Left cardiac atrium (tissue), 4 donors: ENCODE results near the gene DEPDC4. TPM values are rescaled to one million over a fixed set of nuclear protein-coding genes. Genes with fewer than 3 reads are reported as not detected.
A peak's percentile ranks its signal among the peaks of the same experiment; 100 is the strongest.
"Not testable (repeated sequence)": the region's sequence is repeated elsewhere in the genome, so short reads cannot be mapped to it uniquely, and the experiment has no call there.

Experiments used
- ATAC-seq, 2 donors: fragments of 200-7000 bp; cut with Tn5 transposase; one replicate each; pipeline ENCODE4 v1.9.1; 2020; ENCODE audit warnings: mild to moderate bottlenecking in 2 of 2, moderate library complexity in 2 of 2
- DNase-seq: peaks from one replicate; pipeline ENCODE4 v3.0.0-alpha.2; 2020
- intact Hi-C, 2 donors: fragments of 100-400 bp; cut with DNase I; formaldehyde crosslinking; loops; one replicate each; pipeline versions ENCODE4 v1.14.1 to v1.15.1; 2022 to 2023
- long read RNA-seq: library from polyadenylated mRNA; unstranded; transcript quantifications from one replicate; pipeline ENCODE4 v2.0.0, GENCODE V29; 2021
- total RNA-seq, 2 donors: library from RNA; stranded (reverse); fragmentation: NEBNext Ultra II Directional; extraction: Animal tissue kit (Norgen Biotek cat#: 25700); gene quantifications; one replicate each; pipeline ENCODE4 v1.2.1, GENCODE V29; 2021
- donor health status: DM: no; HTN: yes; CAD: no.
- donor health status: DM: no; HTN: yes; CAD: no; lungs with severe emphysema.
- donor health status: DM: yes; HTN: yes; CAD: no.
- donor health status: Dilated cardiomyopathy.

DEPDC4 gene
- under 1 TPM; 0.53 to 0.55 TPM for total RNA-seq
- long read RNA-seq, partial matches to known transcripts: 0 of 1 reads
- long read RNA-seq, other reads (novel, unspliced or antisense): 1 of 1 reads

- DNase-seq (peak; percentile 96), ATAC-seq (peak; percentile 97)
- intact Hi-C loops: no loop called here
Observed at GRCh38 chr12:100266835-100267602, at the start of gene DEPDC4, which contains the start of gene SCYL2. Gene DEPDC4 (minus strand): TSS chr12:100267079. CDS start chr12:100267076, 3 bp downstream. Gene SCYL2 (plus strand): TSS chr12:100267177. CDS start chr12:100282971, 15,794 bp downstream.

GRCh38 chr12:100311317-100311716 lies 44.4 kb upstream of the DEPDC4 start:
- ATAC-seq (no peak), DNase-seq (no peak)
- intact Hi-C loops: no loop called here

GRCh38 chr12:100308138-100308537 lies 41.3 kb upstream of the DEPDC4 start:
- ATAC-seq, DNase-seq, intact Hi-C loops: not testable (repeated sequence)

- ATAC-seq, intact Hi-C loops, DNase-seq: not testable (repeated sequence)
Observed at GRCh38 chr12:100304334-100304733, 37.5 kb upstream of the DEPDC4 start.

- intact Hi-C loops: no loop called here
Observed at GRCh38 chr12:100303831-100304230, 37.0 kb upstream of the DEPDC4 start.

GRCh38 chr12:100302081-100302480 lies 35.2 kb upstream of the DEPDC4 start:
- ATAC-seq: no peak
- intact Hi-C loops: no loop called here
- no peak for DNase-seq

More at GRCh38 chr12:100303831-100304230, 37.0 kb upstream of the DEPDC4 start:
- DNase-seq (no peak), ATAC-seq (no peak)

GRCh38 chr12:100295764-100296555 lies 29.1 kb upstream of the DEPDC4 start:
- intact Hi-C loops: no loop called here
- ATAC-seq (no peak), DNase-seq (no peak)

- DNase-seq, ATAC-seq, intact Hi-C loops: not testable (repeated sequence)
Observed at GRCh38 chr12:100294366-100294765, 27.5 kb upstream of the DEPDC4 start.

GRCh38 chr12:100293017-100293416 lies 26.1 kb upstream of the DEPDC4 start:
- ATAC-seq: no peak
- DNase-seq: no peak
- intact Hi-C loops: no loop called here

GRCh38 chr12:100290016-100290415 lies 23.1 kb upstream of the DEPDC4 start:
- ATAC-seq (no peak), DNase-seq (no peak)
- intact Hi-C loops: no loop called here

GRCh38 chr12:100289038-100289437 lies 22.2 kb upstream of the DEPDC4 start:
- ATAC-seq (no peak), DNase-seq (no peak)
- intact Hi-C loops: no loop called here

- intact Hi-C loops, ATAC-seq, DNase-seq: not testable (repeated sequence)
Observed at GRCh38 chr12:100284556-100284955, 17.7 kb upstream of the DEPDC4 start.

- ATAC-seq (no peak), DNase-seq (no peak)
- intact Hi-C loops: no loop called here
Observed at GRCh38 chr12:100279607-100280244, 12.8 kb upstream of the DEPDC4 start.

- intact Hi-C loops: no loop called here
- DNase-seq (no peak), ATAC-seq (no peak)
Observed at GRCh38 chr12:100279159-100279558, 12.3 kb upstream of the DEPDC4 start.

GRCh38 chr12:100274291-100274690 lies 7.4 kb upstream of the DEPDC4 start:
- intact Hi-C loops: no loop called here
- ATAC-seq (no peak), DNase-seq (no peak)

- intact Hi-C loops: no loop called here
- DNase-seq (no peak), ATAC-seq (no peak)
Observed at GRCh38 chr12:100273782-100274181, 6.9 kb upstream of the DEPDC4 start.

GRCh38 chr12:100268835-100269564 lies 2.1 kb upstream of the DEPDC4 start:
- DNase-seq: no peak
- ATAC-seq: no peak
- intact Hi-C loops: no loop called here

- intact Hi-C loops: no loop called here
- DNase-seq: peak; percentile 27
- peak; percentile 6 to 19 for ATAC-seq
Observed at GRCh38 chr12:100267603-100268281, 863 bp upstream of the DEPDC4 start.

- ATAC-seq (peak; percentile 81 to 90), DNase-seq (peak; percentile 96)
- intact Hi-C loops: no loop called here
Observed at GRCh38 chr12:100266585-100266834, 369 bp downstream of the DEPDC4 start.
